ENCODE data around the gene COMMD10.

DNA sequence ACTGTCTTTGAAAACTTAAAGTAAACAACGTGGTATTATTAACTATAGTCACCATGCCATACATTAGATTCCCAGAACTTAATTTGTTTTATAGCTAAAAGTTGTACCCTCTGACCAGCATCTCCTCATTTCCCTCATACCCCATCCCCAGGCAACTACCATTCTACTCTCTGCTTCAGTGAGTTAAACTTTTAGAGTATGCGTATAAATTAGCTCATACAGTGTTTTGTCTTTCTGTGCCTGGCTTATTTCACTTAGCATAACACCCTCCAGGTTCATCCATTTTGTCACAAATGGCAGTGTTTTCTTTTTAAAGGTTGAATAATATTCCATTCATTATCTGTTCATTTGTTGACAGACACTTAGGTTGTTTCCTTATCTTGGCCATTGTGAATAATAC, 14.2 kb downstream of the COMMD10 start:
- TF ChIP-seq, protein P1, sequence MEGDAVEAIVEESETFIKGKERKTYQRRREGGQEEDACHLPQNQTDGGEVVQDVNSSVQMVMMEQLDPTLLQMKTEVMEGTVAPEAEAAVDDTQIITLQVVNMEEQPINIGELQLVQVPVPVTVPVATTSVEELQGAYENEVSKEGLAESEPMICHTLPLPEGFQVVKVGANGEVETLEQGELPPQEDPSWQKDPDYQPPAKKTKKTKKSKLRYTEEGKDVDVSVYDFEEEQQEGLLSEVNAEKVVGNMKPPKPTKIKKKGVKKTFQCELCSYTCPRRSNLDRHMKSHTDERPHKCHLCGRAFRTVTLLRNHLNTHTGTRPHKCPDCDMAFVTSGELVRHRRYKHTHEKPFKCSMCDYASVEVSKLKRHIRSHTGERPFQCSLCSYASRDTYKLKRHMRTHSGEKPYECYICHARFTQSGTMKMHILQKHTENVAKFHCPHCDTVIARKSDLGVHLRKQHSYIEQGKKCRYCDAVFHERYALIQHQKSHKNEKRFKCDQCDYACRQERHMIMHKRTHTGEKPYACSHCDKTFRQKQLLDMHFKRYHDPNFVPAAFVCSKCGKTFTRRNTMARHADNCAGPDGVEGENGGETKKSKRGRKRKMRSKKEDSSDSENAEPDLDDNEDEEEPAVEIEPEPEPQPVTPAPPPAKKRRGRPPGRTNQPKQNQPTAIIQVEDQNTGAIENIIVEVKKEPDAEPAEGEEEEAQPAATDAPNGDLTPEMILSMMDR (IDR thresholded peaks at IDR 0.05; ENCODE audit: control extremely low read depth in 1 of 3, insufficient read depth in 1 of 3, low read depth in 1 of 3, low read length in 3 of 3): no peak
- no peak for TF ChIP-seq RAD21 (IDR thresholded peaks at IDR 0.05 in 1 of 2, conservative IDR thresholded peaks at IDR 0.05 in 1 of 2; ENCODE audit: low read depth in 2 of 2, low read length in 2 of 2)
- no peak for TF ChIP-seq RNF2 (IDR thresholded peaks at IDR 0.05; ENCODE audit: borderline replicate concordance, low read depth, low read length, missing control alignments, poor library complexity, severe bottlenecking)
- no peak for TF ChIP-seq POLR2A (IDR thresholded peaks at IDR 0.05; ENCODE audit: control extremely low read depth in 1 of 2, low read depth in 2 of 2, low read length in 2 of 2)
- TF ChIP-seq, protein P2, sequence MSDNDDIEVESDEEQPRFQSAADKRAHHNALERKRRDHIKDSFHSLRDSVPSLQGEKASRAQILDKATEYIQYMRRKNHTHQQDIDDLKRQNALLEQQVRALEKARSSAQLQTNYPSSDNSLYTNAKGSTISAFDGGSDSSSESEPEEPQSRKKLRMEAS (IDR thresholded peaks at IDR 0.05): no peak
- TF ChIP-seq EZH2 (IDR thresholded peaks at IDR 0.05; ENCODE audit: low read depth, low read length, severe bottlenecking): no peak

Measured in H1 (cell line).